Mucosa of rectum (tissue), 2 donors: ENCODE results near the gene PSMD1.
"Not testable (repeated sequence)": the region's sequence is repeated elsewhere in the genome, so short reads cannot be mapped to it uniquely, and the experiment has no call there.

Experiments used
- H3K27ac ChIP-seq, 2 donors: one replicate each; pipeline ENCODE4 v1.7.0; 2013; ENCODE audit warnings: inconsistent platforms in 2 of 2, low read depth in 2 of 2, low read length in 2 of 2
- H3K27me3 ChIP-seq, 2 donors: one replicate each; pipeline ENCODE4 v1.7.0; 2013; ENCODE audit warnings: low read length in 2 of 2; ENCODE audit not compliant: control insufficient read depth in 2 of 2, insufficient read depth in 2 of 2
- H3K36me3 ChIP-seq, 2 donors: one replicate each; pipeline ENCODE4 v1.7.0; 2013; ENCODE audit warnings: low read length in 2 of 2; ENCODE audit not compliant: control insufficient read depth in 2 of 2, insufficient read depth in 2 of 2
- H3K4me1 ChIP-seq, 2 donors: one replicate each; pipeline ENCODE4 v1.7.0; 2013; ENCODE audit warnings: low read length in 2 of 2, mild to moderate bottlenecking in 1 of 2; ENCODE audit not compliant: control insufficient read depth in 2 of 2, insufficient read depth in 2 of 2
- H3K4me3 ChIP-seq, 2 donors: one replicate each; pipeline ENCODE4 v1.7.0; 2013; ENCODE audit warnings: low read length in 2 of 2
- H3K9ac ChIP-seq, 2 donors: one replicate each; pipeline ENCODE4 v1.7.0; 2013; ENCODE audit warnings: low read length in 2 of 2, low read depth in 1 of 2, mild to moderate bottlenecking in 1 of 2
- H3K9me3 ChIP-seq, 2 donors: one replicate each; pipeline ENCODE4 v1.7.0; 2013; ENCODE audit warnings: low read length in 2 of 2; ENCODE audit not compliant: control insufficient read depth in 2 of 2
- donor health status: healthy.
- donor health status: Normal muscosa, but diverticular disease.

PSMD1 gene

DNA sequence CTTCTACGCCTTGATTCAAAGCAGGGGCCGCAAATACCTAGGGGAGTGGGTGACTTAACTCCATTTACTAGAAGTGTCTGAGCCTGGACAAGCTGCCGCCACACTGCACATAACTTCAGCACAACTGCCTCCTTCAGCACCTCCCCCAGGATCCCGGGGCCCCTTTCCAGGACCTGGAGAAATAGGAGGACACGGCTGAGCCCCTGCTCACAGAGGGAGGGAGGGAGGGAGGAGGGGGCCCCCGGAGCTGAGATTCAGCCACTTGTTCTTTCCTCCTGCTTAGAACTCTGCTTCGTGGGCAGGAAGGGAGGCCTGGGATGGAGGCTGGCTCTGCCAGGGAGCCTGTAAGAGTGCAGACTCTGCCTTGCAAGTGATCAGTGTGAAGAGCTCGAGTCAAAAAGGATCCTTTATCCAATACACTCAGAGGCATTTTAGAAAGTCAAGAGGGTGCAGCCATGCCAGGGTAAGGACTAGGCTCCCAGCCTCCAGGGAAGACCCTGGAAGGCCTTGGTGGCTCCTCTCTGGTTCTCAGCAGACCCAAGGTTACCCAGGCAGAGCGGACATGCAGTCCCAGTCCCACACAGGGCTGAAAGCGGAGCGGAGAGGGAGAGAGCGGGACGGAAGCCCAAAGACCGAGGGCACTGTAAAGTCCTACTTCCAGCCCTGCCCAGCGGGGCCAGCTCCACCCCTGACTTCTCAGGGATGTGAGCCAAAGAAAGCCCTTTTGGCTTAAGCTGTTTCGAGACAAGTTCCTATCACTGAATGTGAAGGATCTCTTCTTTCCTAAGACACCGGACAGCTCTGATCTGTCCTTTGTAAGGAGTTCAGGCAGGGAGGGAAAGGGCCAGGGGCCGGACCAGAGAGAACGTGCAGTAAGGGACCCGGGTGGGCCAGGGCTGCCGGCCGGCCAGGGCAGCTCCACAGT is 133.2 kb downstream of the PSMD1 start:
- Histone ChIP-seq H3K4me1 (peaks cover 4 to 5% of the 10 kb centered on the region in 2 donors), H3K9ac (peak overlapping the region; percentile 14 to 73), H3K4me3 (peak overlapping the region in 1 of 2 donors; percentile 59), H3K27me3 (no peaks in the 10 kb centered on the region), H3K27ac (peak overlapping the region; percentile 68 to 74), H3K36me3 (no peaks in the 10 kb centered on the region), H3K9me3 (no peaks in the 10 kb centered on the region)

DNA sequence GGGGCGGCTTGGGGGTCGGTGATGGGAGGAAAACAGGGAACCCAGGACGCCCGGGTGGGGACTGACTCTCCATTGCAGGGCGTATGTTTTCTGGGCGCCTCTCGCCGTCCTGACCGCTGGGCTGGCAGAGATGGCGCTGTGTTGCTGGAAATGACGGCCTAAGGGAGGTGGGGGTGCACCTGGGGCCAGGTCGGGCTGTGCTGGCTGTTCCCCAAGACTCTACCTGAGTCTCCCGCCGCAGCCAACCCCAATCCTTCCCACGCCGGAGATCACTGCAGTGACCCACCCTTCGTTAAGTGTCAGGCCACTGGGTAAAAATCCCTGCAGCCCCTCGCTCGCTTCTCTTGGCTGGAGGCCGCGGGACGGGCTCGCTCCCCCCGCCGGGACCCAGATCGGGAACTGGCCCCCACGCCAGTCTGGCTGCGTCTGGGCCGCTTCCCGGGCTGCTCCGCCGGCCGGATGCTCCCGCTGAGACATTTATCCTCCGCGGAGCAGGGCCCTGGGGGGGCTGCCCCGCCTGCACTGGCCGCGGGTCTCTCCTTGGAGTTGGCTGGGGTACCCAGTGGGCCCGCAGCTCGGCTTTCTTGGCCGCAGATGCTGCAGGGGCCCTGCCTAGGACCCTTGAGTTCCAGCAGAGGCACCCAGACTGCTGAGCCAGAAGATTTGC is 134.0 kb downstream of the PSMD1 start:
- Histone ChIP-seq H3K27ac (peak overlapping the region; percentile 68 to 74), H3K36me3 (no peaks in the 10 kb centered on the region), H3K27me3 (no peaks in the 10 kb centered on the region), H3K4me3 (peak overlapping the region; percentile 41 to 59), H3K9ac (peak overlapping the region; percentile 14 to 73), H3K4me1 (peaks cover 4 to 5% of the 10 kb centered on the region in 2 donors), H3K9me3 (no peaks in the 10 kb centered on the region)

DNA sequence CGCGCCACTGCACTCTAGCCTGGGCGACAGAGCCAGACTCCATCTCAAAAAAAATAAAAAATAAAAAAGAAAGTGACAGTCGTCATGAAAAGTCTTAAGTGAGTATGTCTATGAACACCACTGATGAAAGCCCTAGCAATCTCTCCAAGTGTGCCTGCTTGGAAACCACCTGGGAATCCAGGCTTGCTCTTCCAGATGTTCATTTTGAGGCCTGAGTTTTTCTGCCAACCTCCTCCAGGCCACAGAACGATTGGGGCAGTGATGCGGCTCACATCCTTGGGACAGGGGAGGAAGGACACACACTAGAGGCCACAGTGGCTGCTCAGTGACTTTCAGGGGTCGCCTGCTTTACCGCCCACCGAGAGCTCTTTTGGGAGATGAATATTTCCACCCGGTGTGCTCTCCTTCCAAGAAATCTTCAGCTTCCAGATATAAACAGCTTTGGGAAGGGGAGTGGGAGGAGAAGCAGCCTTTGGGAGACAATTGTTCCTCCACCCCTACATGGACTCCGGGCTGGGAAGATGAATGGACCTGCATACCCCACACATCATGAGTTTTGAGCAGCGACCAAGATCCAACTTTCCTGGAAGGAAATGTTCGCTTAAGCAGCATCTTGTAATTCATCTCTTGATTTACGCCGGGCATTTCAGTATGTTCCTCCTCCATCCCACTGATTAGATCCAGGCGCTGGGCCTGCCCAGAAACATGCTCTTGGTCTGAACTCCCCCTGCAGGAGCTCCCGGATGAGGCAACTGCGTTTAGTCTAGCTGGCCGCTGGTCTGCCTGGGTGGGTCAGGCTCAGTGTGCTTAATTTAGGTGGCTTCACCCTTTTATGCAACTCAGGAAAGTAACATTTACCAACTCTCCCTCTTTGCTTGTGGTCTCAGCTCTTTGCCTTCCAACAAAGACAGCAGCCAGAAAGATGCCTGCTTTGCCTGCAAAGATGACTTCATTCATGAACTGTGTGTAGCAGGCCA is 135.5 kb downstream of the PSMD1 start:
- Histone ChIP-seq H3K36me3 (no peaks in the 10 kb centered on the region), H3K27ac (peak overlapping the region in 1 of 2 donors; percentile 61), H3K4me1 (peaks cover 4 to 5% of the 10 kb centered on the region in 2 donors), H3K9ac (no peak overlapping the region), H3K4me3 (no peak overlapping the region), H3K9me3 (no peaks in the 10 kb centered on the region), H3K27me3 (no peaks in the 10 kb centered on the region)

DNA sequence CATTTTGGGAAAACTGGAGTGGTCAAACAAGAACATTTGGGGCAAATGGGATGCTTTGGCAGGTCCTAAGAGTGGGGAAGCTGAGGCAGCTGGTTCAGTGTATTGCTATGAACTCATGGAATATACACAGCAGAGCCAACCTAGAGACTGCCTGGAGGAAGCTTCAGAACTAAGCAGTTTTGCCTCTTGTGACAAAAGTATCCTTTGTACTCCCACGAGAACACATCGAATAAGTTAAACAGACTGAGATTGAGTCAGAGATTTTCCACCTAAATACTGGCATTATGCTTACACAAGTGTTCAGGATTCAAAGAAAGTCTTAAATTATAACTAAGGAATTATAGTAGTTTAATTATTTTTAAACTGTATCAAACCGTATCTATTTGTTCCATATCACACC is 136.5 kb downstream of the PSMD1 start:
- H3K9me3 ChIP-seq, result no peaks in the 10 kb centered on the region
- H3K27me3 ChIP-seq, result no peaks in the 10 kb centered on the region
- H3K36me3 ChIP-seq, result no peaks in the 10 kb centered on the region
- H3K4me1 ChIP-seq, result peaks cover 5 to 7% of the 10 kb centered on the region in 2 donors
- H3K9ac ChIP-seq, result no peak overlapping the region
- no peak overlapping the region for H3K4me3 ChIP-seq
- no peak overlapping the region for H3K27ac ChIP-seq

DNA sequence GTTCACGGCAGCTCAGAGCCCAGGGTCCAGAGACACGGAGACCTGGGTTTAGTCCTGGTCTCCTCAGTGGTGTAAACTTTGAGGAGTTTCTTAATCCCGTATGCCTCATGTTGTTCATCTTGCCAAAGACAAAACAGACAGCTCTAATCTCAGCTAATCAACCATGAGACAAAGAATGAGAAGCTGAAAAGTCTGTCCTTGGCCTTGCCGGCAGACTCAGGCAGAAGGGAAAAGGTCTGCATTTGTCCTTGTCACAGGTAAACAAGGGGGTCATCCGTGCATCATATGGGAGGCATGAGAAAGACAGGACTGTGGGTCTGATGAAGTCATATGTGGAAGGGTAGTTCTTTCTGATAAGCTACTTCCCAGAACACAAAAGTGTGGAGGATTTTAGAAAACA is 139.9 kb downstream of the PSMD1 start:
- no peak overlapping the region for H3K27ac ChIP-seq

DNA sequence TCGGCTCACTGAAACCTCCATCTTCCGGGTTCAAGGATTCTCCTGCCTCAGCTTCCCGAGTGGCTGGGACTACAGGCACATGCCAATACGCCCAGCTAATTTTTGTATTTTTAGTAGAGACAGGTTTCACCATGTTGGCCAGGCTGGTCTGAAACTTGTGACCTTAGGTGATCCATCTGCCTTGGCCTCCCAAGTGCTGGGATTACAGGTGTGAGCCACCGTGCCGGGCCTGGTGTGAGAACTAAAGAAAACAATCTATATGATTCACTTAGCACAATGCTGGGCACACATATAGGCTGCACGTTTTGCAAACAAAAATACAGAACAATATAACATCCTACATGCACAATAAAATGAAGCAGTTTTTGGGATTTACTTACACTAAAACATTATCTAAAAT is 140.5 kb downstream of the PSMD1 start:
- not testable (repeated sequence) for H3K27ac ChIP-seq, H3K9ac ChIP-seq, H3K9me3 ChIP-seq, H3K4me3 ChIP-seq, H3K36me3 ChIP-seq, H3K27me3 ChIP-seq
- peaks cover 7 to 11% of the 10 kb centered on the region in 2 donors for H3K4me1 ChIP-seq

More for the DNA sequence above, 139.9 kb downstream of the PSMD1 start:
- H3K9me3 ChIP-seq, result no peaks in the 10 kb centered on the region
- H3K27me3 ChIP-seq, result no peaks in the 10 kb centered on the region
- H3K9ac ChIP-seq, result no peak overlapping the region
- peaks cover 0 to 1% of the 10 kb centered on the region in 2 donors for H3K36me3 ChIP-seq
- peaks cover 7 to 11% of the 10 kb centered on the region in 2 donors for H3K4me1 ChIP-seq
- no peak overlapping the region for H3K4me3 ChIP-seq

DNA sequence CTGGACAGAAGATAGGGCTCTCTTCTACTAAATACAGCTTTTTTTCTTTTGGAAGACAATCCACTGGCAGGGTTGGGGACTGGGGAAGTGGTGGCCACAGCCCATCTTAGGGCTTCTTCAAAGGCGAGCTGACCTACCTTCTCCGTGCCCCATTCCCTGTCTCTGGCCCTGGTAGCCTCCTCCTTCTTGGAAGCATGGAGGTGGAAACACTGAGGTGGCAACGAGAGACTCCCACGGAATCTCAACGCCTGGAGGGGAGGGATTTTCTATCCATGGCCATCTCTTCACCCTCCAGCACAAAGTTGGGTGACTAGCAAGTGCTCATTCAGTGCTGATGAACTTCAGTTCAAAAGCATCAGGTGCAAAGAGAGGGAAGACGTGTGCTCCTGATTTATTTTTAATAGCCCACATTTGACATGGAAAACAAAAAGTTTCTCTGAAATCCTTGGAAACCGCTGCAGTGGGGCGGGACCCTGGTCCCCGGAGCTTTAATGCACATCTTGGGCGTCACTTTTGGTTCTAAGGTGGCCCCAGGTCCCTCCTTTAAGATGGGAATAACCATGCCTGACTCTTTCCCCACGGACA is 141.1 kb downstream of the PSMD1 start:
- Histone ChIP-seq H3K27me3 (no peaks in the 10 kb centered on the region), H3K27ac (peak overlapping the region in 1 of 2 donors; percentile 23), H3K9ac (peak overlapping the region; percentile 60 to 64), H3K4me3 (peak overlapping the region; percentile 94 to 99), H3K36me3 (peaks cover 0 to 1% of the 10 kb centered on the region in 2 donors), H3K4me1 (peaks cover 7 to 11% of the 10 kb centered on the region in 2 donors), H3K9me3 (no peaks in the 10 kb centered on the region)

DNA sequence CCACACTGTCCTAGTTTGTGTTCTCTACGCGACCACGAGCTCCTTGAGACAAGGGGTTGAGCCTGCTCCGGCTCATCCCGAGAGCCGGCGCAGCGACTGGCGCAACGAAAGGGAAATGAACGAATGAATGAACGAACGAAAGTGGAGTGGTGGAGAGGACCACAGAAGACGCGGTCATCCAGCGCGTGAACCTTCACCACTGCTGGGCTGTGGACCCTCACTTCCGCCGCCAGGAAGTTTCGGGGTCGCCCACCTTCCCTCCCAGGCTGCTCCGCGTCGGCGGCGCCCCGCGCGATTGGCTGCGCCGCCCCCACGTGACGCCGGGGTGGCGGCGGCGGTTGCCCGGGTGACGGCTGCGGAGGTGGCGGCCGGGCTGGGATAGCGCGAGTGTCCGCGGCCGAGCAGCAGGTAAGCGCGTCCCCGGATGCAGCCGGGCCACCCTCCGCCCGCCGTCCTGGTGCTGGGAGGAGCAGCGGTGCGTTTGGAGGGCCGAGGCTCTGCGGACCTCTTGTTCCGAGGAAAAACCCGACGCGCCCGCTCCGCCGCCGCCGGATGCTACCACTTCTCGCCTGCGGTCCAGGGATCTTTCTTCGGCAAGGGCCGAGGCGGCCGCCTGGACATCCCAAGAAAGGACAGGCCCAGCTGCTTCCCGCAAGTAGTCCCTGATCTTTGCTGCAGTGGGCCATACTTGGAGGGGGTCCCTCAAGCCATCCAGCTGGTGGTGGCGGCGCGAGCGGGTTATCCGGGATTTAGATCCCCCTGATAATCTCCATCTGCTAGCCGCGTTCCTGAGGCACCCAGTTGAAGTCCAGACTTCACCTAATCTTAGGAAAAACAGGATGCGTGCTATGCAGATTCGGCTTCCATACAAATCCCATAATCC is 141.9 kb downstream of the PSMD1 start, which contains the start of gene ARMC9:
TSS of gene ARMC9 (plus strand) at position 341 of the 883 bp plus-strand sequence. CDS start 7,608 bp downstream, outside the sequence.
- H3K9ac ChIP-seq, result peak within 1 kb of the TSS; percentile 60 to 64
- peaks cover 7 to 11% of the 10 kb centered on the region in 2 donors for H3K4me1 ChIP-seq
- peak within 1 kb of the TSS; percentile 94 to 99 for H3K4me3 ChIP-seq
- no peaks in the 10 kb centered on the region for H3K9me3 ChIP-seq
- H3K27me3 ChIP-seq, result no peaks in the 10 kb centered on the region
- peak within 1 kb of the TSS; percentile 23 to 28 for H3K27ac ChIP-seq
- H3K36me3 ChIP-seq, result peaks cover 0 to 1% of the 10 kb centered on the region in 2 donors
